A673 (cell line): ENCODE data around the gene EFCAB8. TPM values are rescaled to one million over a fixed set of nuclear protein-coding genes. Genes with fewer than 3 reads are reported as not detected.

Experiments
- BruUV-seq: library from RNA; stranded (reverse); fragments of 400-500 nt; replicated peaks from 2 replicates; lab custom pipeline; 2021; lab: Mats Ljungman, UMichigan
- CTCF ChIA-PET: fragments of 300-600 bp; sonication (Branson Sonifier 250); formaldehyde crosslinking; loops from one replicate; lab custom pipeline; 2022; ENCODE audit warnings: antibody characterized with exemption; lab: Charles Lee
- POLR2A ChIA-PET: fragments of 300-600 bp; sonication (Branson Sonifier 250); formaldehyde crosslinking; loops from one replicate; lab custom pipeline; 2022; ENCODE audit warnings: antibody characterized with exemption; ENCODE audit not compliant: low non-redundant PET; lab: Charles Lee
- DNase-seq: peaks from one replicate; pipeline ENCODE4 v3.0.0-alpha.2; 2015; ENCODE audit warnings: low spot score
- H3K27ac ChIP-seq: fragments of 200-600 bp; sonication (generic); 2 replicates; pipeline ENCODE4 v1.5.1; 2016; ENCODE audit warnings: mixed run types, low read depth, mild to moderate bottlenecking, mixed read lengths, antibody characterized with exemption, low read length; ENCODE audit not compliant: poor library complexity, severe bottlenecking
- H3K27me3 ChIP-seq: fragments of 200-600 bp; sonication (generic); replicated peaks from 2 replicates; pipeline ENCODE4 v1.6.1; 2017; ENCODE audit warnings: mixed run types, low read depth, mild to moderate bottlenecking, mixed read lengths, antibody characterized with exemption, low read length; ENCODE audit not compliant: insufficient read depth, poor library complexity
- H3K36me3 ChIP-seq: fragments of 200-600 bp; sonication (generic); 2 replicates; pipeline ENCODE4 v1.6.1; 2016; ENCODE audit warnings: mixed run types, mild to moderate bottlenecking, mixed read lengths, antibody characterized with exemption, low read length; ENCODE audit not compliant: insufficient read depth, poor library complexity, severe bottlenecking
- H3K4me1 ChIP-seq: fragments of 200-600 bp; sonication (generic); 2 replicates; pipeline ENCODE4 v1.6.1; 2017; ENCODE audit warnings: mixed run types, mild to moderate bottlenecking, mixed read lengths, antibody characterized with exemption, low read length; ENCODE audit not compliant: insufficient read depth, poor library complexity, severe bottlenecking
- H3K4me3 ChIP-seq: fragments of 200-600 bp; sonication (generic); 2 replicates; pipeline ENCODE4 v1.5.1; 2016; ENCODE audit warnings: low read depth, mixed run types, mild to moderate bottlenecking, mixed read lengths, low read length; ENCODE audit not compliant: poor library complexity, severe bottlenecking
- H3K9me3 ChIP-seq: fragments of 200-600 bp; sonication (generic); 2 replicates; pipeline ENCODE4 v1.6.1; 2016; ENCODE audit warnings: mixed run types, low read depth, mild to moderate bottlenecking, mixed read lengths, antibody characterized with exemption, low read length; ENCODE audit not compliant: poor library complexity, severe bottlenecking
- EZH2 ChIP-seq: fragments of 200-600 bp; sonication (generic); IDR thresholded peaks from 2 replicates; pipeline ENCODE4 v1.6.1; 2017; ENCODE audit warnings: borderline replicate concordance, low read depth, mild to moderate bottlenecking, mixed read lengths, antibody characterized with exemption, low read length; ENCODE audit not compliant: poor library complexity, severe bottlenecking
- intact Hi-C: fragments of 100-400 bp; cut with micrococcal nuclease; formaldehyde crosslinking; loops from one replicate; pipeline ENCODE4 v1.10.0; 2022; ENCODE audit not compliant: unreplicated experiment
- total RNA-seq: library from RNA; stranded (reverse); gene quantifications from 2 replicates; pipeline ENCODE4 v1.2.3, GENCODE V29; 2021
- TF ChIP-seq, protein P1 (sequence below): fragments of 300-800, 200-600 bp; sonication (generic); conservative IDR thresholded peaks from 2 replicates; pipeline ENCODE4 v1.5.1; 2017; ENCODE audit warnings: low read depth, mild to moderate bottlenecking, antibody characterized with exemption, low read length, moderate library complexity, mixed read lengths

Gene EFCAB8
- total RNA-seq, 1 experiment from 2014 or later = not detected

DNA sequence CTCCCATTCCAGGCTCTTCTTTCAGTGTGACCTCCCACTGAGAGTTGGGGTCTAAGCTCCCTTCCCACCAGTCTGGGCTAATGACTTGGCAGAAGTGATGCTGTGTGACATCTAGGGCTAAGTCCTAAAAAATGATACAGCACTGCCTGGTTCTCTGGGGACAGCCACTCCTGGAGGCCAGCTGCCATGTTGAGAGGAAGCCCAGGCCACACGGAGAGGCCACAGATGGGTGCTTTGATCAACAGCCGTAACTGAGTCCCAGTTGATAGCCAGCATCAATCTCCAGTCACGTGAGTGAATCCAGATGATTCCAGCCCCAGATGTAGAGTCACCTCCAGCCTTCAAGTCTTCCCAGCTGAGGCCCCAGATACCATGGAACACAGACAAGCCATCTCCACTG is 131.7 kb downstream of the EFCAB8 start:
- H3K27me3 ChIP-seq = no peaks in the 10 kb centered on the region
- ChIA-PET POLR2A (no interaction called here), CTCF (no interaction called here)
- no peak overlapping the region for H3K27ac ChIP-seq
- no peaks in the 10 kb centered on the region for H3K36me3 ChIP-seq
- no peak for DNase-seq
- no peak overlapping the region for H3K4me3 ChIP-seq
- TF ChIP-seq, protein P1, sequence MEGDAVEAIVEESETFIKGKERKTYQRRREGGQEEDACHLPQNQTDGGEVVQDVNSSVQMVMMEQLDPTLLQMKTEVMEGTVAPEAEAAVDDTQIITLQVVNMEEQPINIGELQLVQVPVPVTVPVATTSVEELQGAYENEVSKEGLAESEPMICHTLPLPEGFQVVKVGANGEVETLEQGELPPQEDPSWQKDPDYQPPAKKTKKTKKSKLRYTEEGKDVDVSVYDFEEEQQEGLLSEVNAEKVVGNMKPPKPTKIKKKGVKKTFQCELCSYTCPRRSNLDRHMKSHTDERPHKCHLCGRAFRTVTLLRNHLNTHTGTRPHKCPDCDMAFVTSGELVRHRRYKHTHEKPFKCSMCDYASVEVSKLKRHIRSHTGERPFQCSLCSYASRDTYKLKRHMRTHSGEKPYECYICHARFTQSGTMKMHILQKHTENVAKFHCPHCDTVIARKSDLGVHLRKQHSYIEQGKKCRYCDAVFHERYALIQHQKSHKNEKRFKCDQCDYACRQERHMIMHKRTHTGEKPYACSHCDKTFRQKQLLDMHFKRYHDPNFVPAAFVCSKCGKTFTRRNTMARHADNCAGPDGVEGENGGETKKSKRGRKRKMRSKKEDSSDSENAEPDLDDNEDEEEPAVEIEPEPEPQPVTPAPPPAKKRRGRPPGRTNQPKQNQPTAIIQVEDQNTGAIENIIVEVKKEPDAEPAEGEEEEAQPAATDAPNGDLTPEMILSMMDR = no peak
- TF ChIP-seq EZH2 = no peak
- intact Hi-C loops = no loop called here
- H3K4me1 ChIP-seq = no peaks in the 10 kb centered on the region
- no peaks in the 10 kb centered on the region for H3K9me3 ChIP-seq
- no TSS peak for BruUV-seq

DNA sequence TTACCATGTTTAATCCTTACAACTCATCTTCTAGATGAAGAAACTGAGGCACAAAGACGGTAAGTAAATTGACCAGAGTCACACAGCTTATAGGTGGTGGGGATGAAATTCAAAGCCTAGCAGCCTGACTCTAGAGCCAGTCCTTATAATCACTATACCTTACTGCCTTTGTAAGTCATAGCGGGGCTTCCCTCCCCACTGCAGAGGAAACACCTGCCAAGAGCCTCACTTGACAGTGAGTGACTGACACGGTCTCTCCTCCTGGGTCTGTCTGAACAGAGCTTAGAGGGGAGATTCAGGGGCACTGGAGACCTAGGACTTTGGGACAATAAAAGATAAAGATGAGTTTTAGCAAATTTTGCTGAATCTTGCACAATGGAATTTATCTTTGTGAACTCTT is 132.7 kb downstream of the EFCAB8 start:
- POLR2A ChIA-PET = no interaction called here
- DNase-seq = no peak
- intact Hi-C loops = no loop called here
- no peak overlapping the region for H3K27ac ChIP-seq
- no peaks in the 10 kb centered on the region for H3K4me1 ChIP-seq
- no peaks in the 10 kb centered on the region for H3K9me3 ChIP-seq
- CTCF ChIA-PET = interaction anchor here (0.6 kb wide), 1 partner anchor 455 kb away, joined by 5 read pairs; no protein-coding TSS in a partner anchor
- H3K36me3 ChIP-seq = no peaks in the 10 kb centered on the region
- H3K4me3 ChIP-seq = no peak overlapping the region
- no peaks in the 10 kb centered on the region for H3K27me3 ChIP-seq
- no TSS peak for BruUV-seq
- no peak for TF ChIP-seq EZH2
- TF ChIP-seq, protein P1 = no peak

DNA sequence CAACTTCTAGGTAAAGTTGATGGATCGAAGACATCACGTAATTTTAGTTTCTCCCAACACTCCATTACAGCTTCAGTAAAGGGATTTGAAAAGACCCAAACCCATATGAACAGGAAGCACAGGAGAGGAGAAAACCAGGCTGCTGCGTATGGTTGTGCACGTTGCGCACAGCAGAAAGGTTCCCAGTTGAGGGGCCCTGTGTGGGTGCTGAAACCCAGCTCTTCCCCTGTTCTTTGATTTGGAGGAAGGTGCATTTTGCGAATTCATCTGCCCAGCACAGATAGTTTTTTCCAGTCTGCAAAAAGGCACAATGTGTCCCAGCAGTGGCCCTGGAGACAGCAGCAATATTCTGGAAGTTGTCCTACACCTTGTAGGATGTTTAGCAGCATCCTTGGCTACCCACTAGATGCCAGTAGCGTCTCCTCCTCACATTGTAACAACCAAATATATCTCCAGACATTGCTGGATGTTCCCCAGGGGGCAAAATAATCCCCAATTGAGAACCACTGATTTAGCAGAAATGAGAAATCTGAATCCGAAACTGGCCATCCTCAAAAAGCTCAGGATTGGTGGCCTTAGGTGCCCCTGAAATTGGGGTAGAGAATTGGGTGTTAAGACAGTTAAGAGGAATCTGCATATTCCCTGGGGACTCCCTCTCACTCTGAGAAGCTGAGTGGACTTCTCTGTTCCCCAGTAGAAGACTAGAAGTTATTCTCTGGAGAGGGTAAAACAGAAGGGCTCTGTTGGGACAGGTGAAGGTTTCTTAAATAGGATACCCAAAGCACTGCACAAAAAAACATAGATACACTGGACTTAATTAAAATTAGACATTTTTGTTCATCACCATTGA is 133.3 kb downstream of the EFCAB8 start:
- intact Hi-C loops = no loop called here
- DNase-seq = no peak
- no peak overlapping the region for H3K4me3 ChIP-seq
- H3K4me1 ChIP-seq = no peaks in the 10 kb centered on the region
- no peak for TF ChIP-seq EZH2
- TF ChIP-seq, protein P1 = no peak
- H3K27ac ChIP-seq = no peak overlapping the region
- ChIA-PET CTCF (no interaction called here), POLR2A (no interaction called here)
- BruUV-seq = no TSS peak
- no peaks in the 10 kb centered on the region for H3K36me3 ChIP-seq
- no peaks in the 10 kb centered on the region for H3K9me3 ChIP-seq
- no peaks in the 10 kb centered on the region for H3K27me3 ChIP-seq
